GM21825 (cell line): ENCODE results near the gene TNS4.

Experiments used
- ATAC-seq: cut with Tn5 transposase; IDR thresholded peaks from one replicate; pipeline ENCODE4 v1.9.1; 2021; ENCODE audit warnings: mild to moderate bottlenecking, moderate library complexity; ENCODE audit not compliant: unreplicated experiment

The TNS4 gene

DNA sequence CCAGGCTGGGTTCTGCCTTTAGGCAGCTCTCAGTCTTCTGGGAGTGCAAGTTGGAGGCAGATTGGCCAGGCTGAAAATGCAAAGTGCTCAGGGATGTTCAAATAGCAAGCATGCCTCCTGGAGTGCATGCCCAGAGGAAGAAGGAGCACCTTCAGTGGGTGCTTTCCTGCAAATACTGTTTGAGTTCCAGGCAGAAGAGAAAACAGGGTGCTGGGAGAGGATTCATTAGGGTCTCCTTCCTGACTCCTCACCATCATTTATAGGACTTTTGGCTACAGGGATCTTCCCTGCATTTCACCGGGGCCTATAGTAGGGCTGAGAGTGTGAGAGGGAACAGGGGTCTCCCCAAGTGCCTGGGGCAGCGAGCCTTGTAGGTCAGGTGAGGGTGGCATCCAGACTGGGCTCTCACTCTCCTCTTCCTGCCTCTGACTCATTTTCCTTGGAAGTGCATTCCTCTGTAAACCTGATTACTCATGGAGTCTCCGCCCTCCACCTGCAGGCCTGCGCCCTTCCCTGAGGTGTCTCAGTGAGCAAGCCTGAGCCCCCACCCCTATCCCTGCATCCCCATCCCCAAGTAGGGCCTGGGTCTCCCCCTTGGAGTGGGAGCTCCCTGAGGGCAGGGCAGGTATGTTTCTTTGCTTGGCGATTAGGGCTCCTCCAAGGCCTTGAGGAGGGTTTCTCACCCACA lies 17.1 kb upstream of the TNS4 start:
- no peak for ATAC-seq

DNA sequence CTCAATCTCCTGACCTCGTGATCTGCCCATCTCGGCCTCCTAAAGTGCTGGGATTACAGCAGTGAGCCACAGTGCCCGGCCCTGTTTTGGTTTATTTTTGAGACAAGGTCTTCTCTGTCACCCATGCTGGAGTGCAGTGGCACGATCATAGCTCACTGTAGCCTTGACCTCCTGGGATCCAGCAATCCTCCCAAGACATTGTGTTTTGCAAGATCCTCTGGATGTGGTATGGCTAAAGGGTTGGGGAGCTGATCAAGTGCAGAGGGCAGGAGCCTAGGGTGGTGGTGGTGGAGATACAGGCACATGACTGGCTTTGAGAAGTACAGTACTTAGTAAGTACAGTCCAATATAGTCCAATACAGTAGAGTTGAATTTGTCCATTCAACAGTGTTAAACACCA lies 16.6 kb upstream of the TNS4 start:
- no peak for ATAC-seq

DNA sequence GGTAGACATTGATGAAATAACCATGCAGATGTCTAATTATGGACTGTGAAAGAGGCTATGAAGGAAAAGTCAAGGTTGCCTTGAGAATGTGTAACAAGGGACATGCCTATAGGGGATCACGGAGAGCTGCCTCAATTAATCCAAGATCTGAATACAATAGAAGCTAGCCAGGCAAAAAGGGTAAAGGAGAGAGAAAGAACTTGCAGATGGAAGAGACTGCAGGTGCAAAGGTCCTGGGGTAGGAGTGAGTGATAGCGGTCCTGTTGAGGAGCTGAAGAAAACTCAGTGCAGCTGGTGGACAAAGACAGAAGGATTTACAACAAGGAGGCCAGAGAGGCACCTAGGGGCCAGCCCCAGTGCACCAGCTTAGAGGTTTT lies 15.9 kb upstream of the TNS4 start:
- ATAC-seq = no peak

- peak; percentile 51 for ATAC-seq
Measured at GRCh38 chr17:40516581-40517285, 15.3 kb upstream of the TNS4 start.

- ATAC-seq = no peak
Measured at GRCh38 chr17:40515491-40516041, 14.1 kb upstream of the TNS4 start.

DNA sequence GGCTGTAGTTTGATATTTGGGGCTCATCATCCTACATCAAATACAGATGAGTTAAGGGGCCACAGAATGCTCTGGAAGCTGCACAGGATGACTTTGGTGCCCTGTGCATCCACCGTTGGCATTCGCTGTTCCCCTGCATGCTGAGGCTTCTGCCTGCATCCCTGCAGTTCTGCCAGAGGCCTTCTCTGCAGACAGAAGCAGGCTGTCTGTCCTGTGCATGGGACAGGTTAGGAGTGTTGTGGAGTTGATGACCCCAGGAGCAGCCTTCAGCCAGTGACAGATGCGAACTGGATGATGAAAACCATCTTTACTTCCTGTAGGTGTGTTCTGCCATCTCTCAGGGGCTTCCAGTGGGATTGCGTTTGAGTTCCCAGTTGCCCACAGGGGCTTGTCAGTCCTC lies 13.6 kb upstream of the TNS4 start:
- ATAC-seq = no peak

- no peak for ATAC-seq
Measured at GRCh38 chr17:40514013-40514875, 12.8 kb upstream of the TNS4 start.

DNA sequence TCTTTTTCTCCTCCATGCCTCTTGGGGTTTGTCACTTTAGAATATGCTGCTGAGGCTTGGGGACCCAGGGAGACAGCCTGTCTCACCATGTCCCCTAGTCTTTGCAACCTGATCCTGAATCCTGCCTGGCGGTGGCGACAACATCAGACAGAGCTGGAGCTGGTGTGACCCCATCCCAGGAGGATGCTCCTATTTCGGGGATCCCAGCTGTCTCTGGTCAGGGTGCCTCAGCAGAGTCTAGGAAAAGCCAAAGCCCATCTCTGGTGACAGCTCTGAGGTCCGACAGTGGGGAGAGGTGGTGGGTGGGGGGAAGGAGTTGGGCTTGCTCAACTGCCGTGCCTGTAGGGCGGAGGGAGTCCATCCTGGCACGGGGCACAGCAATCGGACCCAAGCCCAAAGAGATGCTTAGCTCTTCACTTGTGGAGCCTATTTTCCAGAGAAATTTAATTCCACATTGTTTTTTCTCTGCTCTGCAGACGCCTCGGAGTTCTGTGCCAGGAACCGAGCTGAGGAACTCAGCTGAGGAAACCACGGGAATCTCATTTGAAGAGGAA lies 10.3 kb upstream of the TNS4 start:
- no peak for ATAC-seq

GRCh38 chr17:40511136-40511535 lies 9.7 kb upstream of the TNS4 start:
- no peak for ATAC-seq

- no peak for ATAC-seq
Measured at GRCh38 chr17:40510328-40510648, 8.9 kb upstream of the TNS4 start.

GRCh38 chr17:40509626-40510327 lies 8.4 kb upstream of the TNS4 start:
- ATAC-seq = no peak

DNA sequence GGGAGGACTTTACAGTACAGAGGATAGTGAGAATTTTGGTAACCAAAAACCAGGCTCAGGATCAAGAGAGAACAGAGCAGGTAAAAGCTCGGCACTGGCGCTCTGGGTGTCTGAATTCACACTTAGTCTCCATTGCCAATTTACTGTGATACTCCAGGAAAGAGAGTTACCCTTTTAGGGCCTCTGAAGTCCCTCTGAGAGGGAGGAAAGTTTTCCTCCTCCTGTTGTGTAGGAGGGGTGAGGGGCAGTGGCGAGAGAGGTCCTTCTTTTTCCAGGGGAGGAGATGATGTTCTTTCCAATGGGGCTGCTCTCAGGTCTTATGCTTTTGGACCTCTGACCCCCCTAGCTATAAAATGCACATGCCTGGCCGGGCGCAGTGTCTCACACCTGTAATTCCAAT lies 5.4 kb upstream of the TNS4 start:
- ATAC-seq = no peak

- ATAC-seq = no peak
Measured at GRCh38 chr17:40503154-40503553, 1.7 kb upstream of the TNS4 start.

GRCh38 chr17:40502716-40503115 lies 1.3 kb upstream of the TNS4 start:
- no peak for ATAC-seq

DNA sequence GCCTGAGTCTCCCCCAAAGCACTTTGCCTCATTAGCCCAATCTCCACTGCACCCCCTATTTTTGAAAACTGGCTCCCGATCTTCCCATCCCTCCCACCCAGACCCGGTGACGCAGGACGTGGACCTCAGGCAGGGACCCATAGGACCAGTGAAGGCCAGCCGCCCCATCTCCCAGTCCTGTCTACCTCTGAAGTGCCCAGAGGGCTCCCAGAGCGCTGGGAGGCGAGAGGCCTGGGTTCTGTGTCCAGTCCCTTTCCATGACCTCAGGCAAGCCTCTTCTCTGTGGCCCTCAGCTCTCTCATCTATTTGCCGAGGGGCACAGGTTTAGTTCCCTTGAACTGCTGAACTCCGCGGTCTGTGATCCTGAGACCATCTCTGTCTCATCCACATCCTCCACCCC lies 714 bp downstream of the TNS4 start:
- no peak for ATAC-seq

DNA sequence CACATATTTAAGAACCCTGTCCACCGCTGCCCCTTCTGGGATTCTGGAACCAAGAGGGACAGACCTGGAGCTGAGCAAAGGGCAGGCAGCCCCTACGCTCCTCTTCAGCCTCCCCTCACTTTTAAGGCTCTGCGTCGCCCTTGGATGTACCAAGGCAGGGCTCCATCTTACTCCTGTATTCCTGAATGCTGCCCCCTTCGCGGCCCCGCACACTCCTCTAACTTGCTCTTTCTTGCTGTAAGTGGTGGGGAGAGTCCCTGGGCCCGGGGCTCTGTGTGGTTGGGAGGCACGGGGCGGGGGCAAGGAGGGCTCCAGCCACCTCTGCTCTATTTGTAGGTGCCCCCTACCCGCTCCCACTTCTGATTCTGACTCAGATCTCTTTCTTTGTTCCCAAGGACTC lies 1.2 kb downstream of the TNS4 start:
- no peak for ATAC-seq

DNA sequence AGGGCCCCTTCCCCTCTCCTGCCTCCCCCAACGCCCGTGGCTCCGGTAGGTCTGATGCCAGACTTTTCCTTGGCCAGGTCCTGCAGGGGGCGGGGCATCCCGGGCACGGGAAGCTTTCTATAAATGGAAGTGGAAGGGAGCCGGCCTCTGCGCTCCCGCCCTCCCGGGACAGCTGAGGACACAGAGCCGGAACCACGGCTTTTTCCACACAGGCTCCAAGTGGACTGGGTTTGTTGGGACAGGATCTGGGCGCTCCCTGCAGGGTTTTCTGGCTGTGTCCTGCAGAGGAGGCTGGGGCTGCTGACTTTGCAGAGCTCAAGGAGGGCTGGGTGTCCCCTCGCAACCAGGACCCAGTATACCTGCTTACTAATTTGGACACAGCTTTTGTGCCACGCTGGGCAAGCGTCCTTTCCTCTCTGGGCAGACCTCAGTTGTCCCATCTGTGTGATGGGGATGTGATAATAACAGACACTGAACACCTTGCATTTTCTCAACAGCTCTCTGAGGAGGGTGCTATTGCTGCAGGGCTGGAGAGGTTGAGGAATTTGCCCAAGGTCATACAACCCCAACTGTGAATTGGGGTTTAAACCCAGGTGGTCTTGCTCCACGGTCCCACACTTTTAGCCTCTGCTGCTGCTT lies 1.8 kb downstream of the TNS4 start:
- no peak for ATAC-seq

DNA sequence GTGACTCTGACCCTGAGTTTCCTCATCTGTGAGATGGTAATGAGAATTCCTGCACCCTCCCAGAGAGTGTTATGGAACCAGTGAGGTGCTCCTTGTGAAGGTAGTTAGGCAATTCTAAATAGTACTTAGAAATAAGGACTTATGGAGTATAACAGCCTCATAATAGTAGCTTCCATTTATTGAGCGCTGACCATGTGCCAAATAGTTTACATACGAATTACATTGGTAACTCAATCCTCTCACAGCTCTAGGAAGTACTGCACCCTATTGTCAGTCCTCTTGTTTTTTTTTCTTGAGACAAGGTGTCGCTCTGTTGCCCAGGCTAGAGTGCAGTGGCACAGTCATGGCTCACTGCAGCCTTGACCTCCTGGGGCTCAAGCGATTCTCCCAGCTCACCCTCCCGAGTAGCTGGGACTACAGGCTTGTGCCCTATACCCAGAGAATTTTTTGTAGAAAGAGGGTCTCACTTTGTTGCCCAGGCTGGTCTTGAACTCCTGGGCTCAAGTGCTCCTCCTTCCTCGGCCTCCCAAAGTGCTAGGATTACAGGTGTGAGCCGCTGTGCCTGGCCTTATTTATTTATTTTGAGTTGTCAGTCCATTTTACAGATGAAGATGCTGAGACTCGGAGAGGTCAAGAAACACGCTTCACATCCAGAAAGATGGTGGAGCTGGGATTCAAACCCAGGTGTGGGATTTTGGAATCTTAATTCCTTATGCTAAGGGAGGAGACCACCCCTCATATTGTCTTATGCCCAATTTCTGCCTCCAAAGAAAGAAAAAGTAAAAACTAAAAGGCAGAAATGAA lies 2.9 kb downstream of the TNS4 start:
- ATAC-seq = no peak

GRCh38 chr17:40497695-40498094 lies 3.7 kb downstream of the TNS4 start:
- ATAC-seq = no peak
